ENCODE data around the gene GPR183. TPM values are rescaled to one million over a fixed set of nuclear protein-coding genes. Genes with fewer than 3 reads are reported as not detected.
"Not testable (repeated sequence)": the region's sequence is repeated elsewhere in the genome, so short reads cannot be mapped to it uniquely, and the experiment has no call there.

The GPR183 gene
- total RNA-seq, 1 donor from 2014 or later = 1.1 TPM

- intact Hi-C loops (cut with DNase I) = no loop called here
- DNase-seq (ENCODE audit: low spot score) = no peak
Observed at GRCh38 chr13:99257291-99257690, 49.9 kb downstream of the GPR183 start.

- DNase-seq (ENCODE audit: low spot score) = no peak
- intact Hi-C loops (cut with DNase I) = no loop called here
Observed at GRCh38 chr13:99256709-99257108, 50.5 kb downstream of the GPR183 start.

- DNase-seq (ENCODE audit: low spot score) = no peak
- intact Hi-C loops (cut with DNase I) = no loop called here
Observed at GRCh38 chr13:99256283-99256682, 50.9 kb downstream of the GPR183 start.

- DNase-seq (ENCODE audit: low spot score) = no peak
- intact Hi-C loops (cut with DNase I) = no loop called here
Observed at GRCh38 chr13:99255271-99255670, 51.9 kb downstream of the GPR183 start.

GRCh38 chr13:99254830-99255229 lies 52.4 kb downstream of the GPR183 start:
- DNase-seq (ENCODE audit: low spot score) = no peak
- intact Hi-C loops (cut with DNase I) = no loop called here

- intact Hi-C loops (cut with DNase I) = no loop called here
- no peak for DNase-seq (ENCODE audit: low spot score)
Observed at GRCh38 chr13:99251921-99252320, 55.3 kb downstream of the GPR183 start.

GRCh38 chr13:99250982-99251825 lies 56.0 kb downstream of the GPR183 start:
- intact Hi-C loops (cut with DNase I) = no loop called here
- no peak for DNase-seq (ENCODE audit: low spot score)

GRCh38 chr13:99249606-99250005 lies 57.6 kb downstream of the GPR183 start:
- intact Hi-C loops (cut with DNase I) = not testable (repeated sequence)

GRCh38 chr13:99249178-99249577 lies 58.0 kb downstream of the GPR183 start:
- intact Hi-C loops (cut with DNase I); DNase-seq (ENCODE audit: low spot score): not testable (repeated sequence)

More at GRCh38 chr13:99249606-99250005, 57.6 kb downstream of the GPR183 start:
- DNase-seq (ENCODE audit: low spot score) = not testable (repeated sequence)

- DNase-seq (ENCODE audit: low spot score) = no peak
- intact Hi-C loops (cut with DNase I) = no loop called here
Observed at GRCh38 chr13:99246100-99246499, 61.1 kb downstream of the GPR183 start.

Small RNAs within 50 kb of the gene (microRNA-seq; reads per million reads assigned to microRNA genes)
- gene MIR623 = not detected

Other genes starting within 250 kb of the GPR183 start
- 61.2 TPM for gene UBAC2, start 106.5 kb downstream of the GPR183 start, total RNA-seq
- not detected for gene GPR18, start 49.0 kb downstream of the GPR183 start, total RNA-seq
- 61.8 TPM for gene TM9SF2, start 194.1 kb upstream of the GPR183 start, total RNA-seq

All from cardiac septum (tissue), 1 donor.